HG02885 (cell line): Measurements from ENCODE around the gene GPSM1.

Experiments
- ATAC-seq: cut with Tn5 transposase; IDR thresholded peaks from one replicate; pipeline ENCODE4 v1.9.1; 2021; ENCODE audit warnings: mild to moderate bottlenecking; ENCODE audit not compliant: unreplicated experiment, poor library complexity

GPSM1 gene

GRCh38 chr9:136355616-136356557 lies 28.5 kb downstream of the GPSM1 start:
- ATAC-seq, result no peak

GRCh38 chr9:136357202-136357725 lies 29.9 kb downstream of the GPSM1 start:
- no peak for ATAC-seq

GRCh38 chr9:136358016-136358415 lies 30.7 kb downstream of the GPSM1 start:
- no peak for ATAC-seq

- ATAC-seq, result no peak
These were observed 31.5 kb downstream of the GPSM1 start for GRCh38 chr9:136358888-136359287.

- no peak for ATAC-seq
These were observed 32.7 kb downstream of the GPSM1 start for GRCh38 chr9:136359774-136360718.

GRCh38 chr9:136361047-136361753 lies 33.9 kb downstream of the GPSM1 start:
- ATAC-seq, result no peak

- ATAC-seq, result no peak
These were observed 34.6 kb downstream of the GPSM1 start for GRCh38 chr9:136361754-136362449.

GRCh38 chr9:136362450-136362784 lies 35.1 kb downstream of the GPSM1 start:
- ATAC-seq, result no peak

GRCh38 chr9:136363106-136363948 lies 36.0 kb downstream of the GPSM1 start, which contains the start of gene DNLZ:
Gene DNLZ, minus strand, starts transcription at chr9:136363744. Its CDS starts 30 bp downstream, at chr9:136363714.
- peak; percentile 82 for ATAC-seq

- ATAC-seq, result no peak
These were observed 36.8 kb downstream of the GPSM1 start for GRCh38 chr9:136363949-136364748.

GRCh38 chr9:136364942-136365774 lies 37.8 kb downstream of the GPSM1 start:
- ATAC-seq, result no peak

GRCh38 chr9:136365775-136366222 lies 38.5 kb downstream of the GPSM1 start:
- no peak for ATAC-seq

GRCh38 chr9:136366826-136367225 lies 39.5 kb downstream of the GPSM1 start:
- no peak for ATAC-seq

GRCh38 chr9:136367296-136368145 lies 40.2 kb downstream of the GPSM1 start:
- ATAC-seq, result no peak

GRCh38 chr9:136368190-136368589 lies 40.9 kb downstream of the GPSM1 start:
- no peak for ATAC-seq

GRCh38 chr9:136370037-136370436 lies 42.7 kb downstream of the GPSM1 start:
- no peak for ATAC-seq
